ENCODE measurements around the gene BRINP3. TPM values are rescaled to one million over a fixed set of nuclear protein-coding genes. Genes with fewer than 3 reads are reported as not detected.
"Not testable (repeated sequence)": the region's sequence is repeated elsewhere in the genome, so short reads cannot be mapped to it uniquely, and the experiment has no call there.

BRINP3 gene
- polyA plus RNA-seq, 2 donors = 0.10 to 0.11 TPM

DNA sequence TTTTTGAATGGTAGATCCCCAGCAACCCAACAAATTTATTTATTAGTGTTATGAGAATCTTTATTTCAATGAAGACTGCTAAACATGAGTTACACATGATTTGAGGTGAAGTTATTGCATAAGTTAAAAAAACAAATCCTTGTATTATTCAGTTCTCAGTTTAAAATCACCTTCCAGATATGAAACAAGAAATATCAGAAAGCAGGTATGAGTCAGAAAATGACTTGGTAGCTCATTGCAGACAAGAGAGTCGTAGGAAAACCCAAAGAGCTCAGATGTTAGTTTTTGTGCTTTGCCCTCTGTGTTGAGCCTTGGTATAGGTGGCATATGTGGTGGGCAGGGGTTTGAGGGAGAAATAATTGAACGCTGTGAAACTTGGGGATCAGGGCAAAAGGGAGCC is 339.4 kb downstream of the BRINP3 start:
- H3K27me3 ChIP-seq (ENCODE audit: control insufficient read depth in 1 of 2, insufficient read depth in 2 of 2, low read length in 2 of 2) = no peaks in the 10 kb centered on the region
- no peaks in the 10 kb centered on the region for H3K9me3 ChIP-seq (ENCODE audit: control insufficient read depth in 2 of 2, insufficient read depth in 1 of 2, low read depth in 1 of 2, low read length in 1 of 2)
- no peaks in the 10 kb centered on the region for H3K36me3 ChIP-seq (ENCODE audit: control insufficient read depth in 2 of 2, insufficient read depth in 2 of 2, low read length in 1 of 2)
- H3K4me1 ChIP-seq (ENCODE audit: control insufficient read depth in 2 of 2, insufficient read depth in 2 of 2, low read length in 1 of 2) = no peaks in the 10 kb centered on the region
- no peak overlapping the region for H3K27ac ChIP-seq (ENCODE audit: low read depth in 2 of 2, low read length in 1 of 2)
- no peak overlapping the region for H3K4me3 ChIP-seq (ENCODE audit: low read depth in 1 of 2, low read length in 2 of 2)
- WGBS, 2 donors = 67 to 74% methylated on average over 2 of the region's 2 CpGs

DNA sequence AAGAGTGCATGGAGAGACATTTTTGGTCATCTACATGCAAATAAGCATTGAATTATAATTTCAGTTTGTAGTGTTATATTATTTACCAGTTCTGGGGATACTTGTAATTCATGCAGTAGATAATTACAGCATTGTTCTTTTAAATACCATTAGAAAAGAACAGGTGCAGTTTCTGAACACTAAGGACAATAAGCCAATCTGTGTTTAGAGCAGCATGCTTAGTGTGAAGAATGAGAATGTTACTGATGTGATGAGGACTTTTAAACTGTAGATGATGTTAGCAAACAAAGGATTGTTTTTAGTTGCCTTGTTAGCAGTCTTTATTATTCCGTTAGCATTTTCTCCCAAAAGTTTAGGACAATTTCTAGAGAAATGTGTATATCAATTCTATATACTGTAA is 348.3 kb downstream of the BRINP3 start:
- no peaks in the 10 kb centered on the region for H3K9me3 ChIP-seq (ENCODE audit: control insufficient read depth in 2 of 2, insufficient read depth in 1 of 2, low read depth in 1 of 2, low read length in 1 of 2)
- WGBS, 2 donors = 82 to 84% methylated on average over 1 of the region's 1 CpG
- H3K27me3 ChIP-seq (ENCODE audit: control insufficient read depth in 1 of 2, insufficient read depth in 2 of 2, low read length in 2 of 2) = no peaks in the 10 kb centered on the region
- H3K36me3 ChIP-seq (ENCODE audit: control insufficient read depth in 2 of 2, insufficient read depth in 2 of 2, low read length in 1 of 2) = no peaks in the 10 kb centered on the region
- H3K27ac ChIP-seq (ENCODE audit: low read depth in 2 of 2, low read length in 1 of 2) = no peak overlapping the region
- no peak overlapping the region for H3K4me3 ChIP-seq (ENCODE audit: low read depth in 1 of 2, low read length in 2 of 2)
- no peaks in the 10 kb centered on the region for H3K4me1 ChIP-seq (ENCODE audit: control insufficient read depth in 2 of 2, insufficient read depth in 2 of 2, low read length in 1 of 2)

DNA sequence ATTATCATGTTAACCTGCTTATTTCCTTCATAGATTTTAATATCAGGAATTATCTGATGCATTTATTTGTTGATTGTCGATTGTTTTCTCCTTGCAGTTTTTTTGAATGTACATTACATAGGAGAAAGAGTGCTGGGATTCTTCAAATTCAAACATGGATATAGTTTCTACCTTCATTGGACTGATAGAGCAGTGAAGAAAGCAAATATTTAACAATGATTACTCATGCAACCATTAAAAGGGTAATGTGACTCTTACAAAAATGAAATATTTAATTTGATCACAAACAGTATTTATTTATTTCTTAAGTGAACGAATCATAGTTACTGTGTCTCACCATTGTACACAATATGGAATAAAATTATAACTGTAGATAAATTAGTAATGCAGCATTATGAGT is 350.9 kb downstream of the BRINP3 start:
- H3K27ac ChIP-seq (ENCODE audit: low read depth in 2 of 2, low read length in 1 of 2) = no peak overlapping the region
- no peaks in the 10 kb centered on the region for H3K27me3 ChIP-seq (ENCODE audit: control insufficient read depth in 1 of 2, insufficient read depth in 2 of 2, low read length in 2 of 2)
- H3K4me3 ChIP-seq (ENCODE audit: low read depth in 1 of 2, low read length in 2 of 2) = no peak overlapping the region
- H3K36me3 ChIP-seq (ENCODE audit: control insufficient read depth in 2 of 2, insufficient read depth in 2 of 2, low read length in 1 of 2) = no peaks in the 10 kb centered on the region
- WGBS, 2 donors = 72 to 73% methylated on average over 2 of the region's 2 CpGs
- no peaks in the 10 kb centered on the region for H3K9me3 ChIP-seq (ENCODE audit: control insufficient read depth in 2 of 2, insufficient read depth in 1 of 2, low read depth in 1 of 2, low read length in 1 of 2)
- no peaks in the 10 kb centered on the region for H3K4me1 ChIP-seq (ENCODE audit: control insufficient read depth in 2 of 2, insufficient read depth in 2 of 2, low read length in 1 of 2)

DNA sequence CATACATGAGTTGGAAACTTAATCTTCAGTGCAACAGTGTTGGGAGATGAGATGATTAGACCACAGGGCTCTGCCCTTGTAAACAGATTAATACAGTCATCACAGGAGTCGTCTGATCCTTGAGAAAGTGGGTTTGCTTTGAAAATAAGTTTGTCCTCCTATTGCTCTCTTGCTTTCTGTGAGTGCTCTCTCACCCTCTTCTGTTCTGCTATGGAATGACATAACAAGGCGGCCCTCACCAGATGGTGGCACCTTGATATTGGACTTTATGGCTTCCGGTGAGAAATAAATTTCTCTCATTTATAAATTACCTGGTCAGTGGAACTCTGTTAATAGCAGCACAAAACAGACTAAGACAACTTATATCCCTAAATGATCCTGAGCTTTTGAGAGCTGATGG is 353.6 kb downstream of the BRINP3 start:
- no peak overlapping the region for H3K27ac ChIP-seq (ENCODE audit: low read depth in 2 of 2, low read length in 1 of 2)
- H3K4me1 ChIP-seq (ENCODE audit: control insufficient read depth in 2 of 2, insufficient read depth in 2 of 2, low read length in 1 of 2) = no peaks in the 10 kb centered on the region
- H3K27me3 ChIP-seq (ENCODE audit: control insufficient read depth in 1 of 2, insufficient read depth in 2 of 2, low read length in 2 of 2) = no peaks in the 10 kb centered on the region
- H3K9me3 ChIP-seq (ENCODE audit: control insufficient read depth in 2 of 2, insufficient read depth in 1 of 2, low read depth in 1 of 2, low read length in 1 of 2) = no peaks in the 10 kb centered on the region
- H3K4me3 ChIP-seq (ENCODE audit: low read depth in 1 of 2, low read length in 2 of 2) = no peak overlapping the region
- H3K36me3 ChIP-seq (ENCODE audit: control insufficient read depth in 2 of 2, insufficient read depth in 2 of 2, low read length in 1 of 2) = no peaks in the 10 kb centered on the region
- WGBS, 2 donors = 69 to 74% methylated on average over 3 of the region's 3 CpGs

DNA sequence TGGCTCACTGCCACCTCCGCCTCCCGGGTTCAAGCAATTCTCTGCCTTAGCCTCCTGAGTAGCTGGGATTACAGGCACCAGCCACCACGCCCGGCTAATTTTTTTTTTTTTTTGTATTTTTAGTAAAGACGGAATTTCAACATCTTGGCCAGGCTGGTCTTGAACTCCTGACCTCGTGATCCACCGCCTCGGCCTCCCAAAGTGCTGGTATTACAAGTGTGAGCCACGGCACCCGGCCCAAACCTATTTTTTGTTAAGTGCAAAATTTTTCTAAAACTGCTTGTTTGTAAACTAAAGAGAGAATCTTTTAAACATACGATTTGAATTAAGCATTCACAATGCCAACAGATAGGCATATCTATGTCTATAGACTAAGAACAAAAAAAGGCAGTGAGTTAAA is 357.1 kb downstream of the BRINP3 start:
- not testable (repeated sequence) for H3K4me1 ChIP-seq (ENCODE audit: control insufficient read depth in 2 of 2, insufficient read depth in 2 of 2, low read length in 1 of 2)
- 86 to 90% methylated on average over 11 of the region's 11 CpGs for WGBS, 2 donors

DNA sequence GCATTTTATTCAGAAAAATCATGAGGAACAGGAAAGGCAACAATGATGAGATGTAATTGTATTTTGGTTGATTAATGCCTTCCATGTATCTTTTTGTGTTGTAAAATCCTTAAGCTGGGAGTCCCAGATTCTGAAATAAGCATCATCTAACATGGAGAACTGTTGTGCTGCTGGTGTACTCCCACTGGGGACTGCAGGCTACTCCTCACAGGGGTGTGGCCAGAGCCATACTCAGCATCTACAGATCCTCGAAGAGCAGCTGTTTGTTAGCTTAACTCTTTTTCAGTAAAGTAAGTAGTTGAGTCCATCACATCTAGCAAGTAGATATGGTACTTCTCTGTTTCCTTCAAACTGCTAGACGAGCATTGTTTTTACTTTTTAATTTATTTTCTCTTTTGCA is 358.0 kb downstream of the BRINP3 start:
- Histone ChIP-seq H3K4me1 (ENCODE audit: control insufficient read depth in 2 of 2, insufficient read depth in 2 of 2, low read length in 1 of 2) (no peaks in the 10 kb centered on the region), H3K36me3 (ENCODE audit: control insufficient read depth in 2 of 2, insufficient read depth in 2 of 2, low read length in 1 of 2) (no peaks in the 10 kb centered on the region), H3K9me3 (ENCODE audit: control insufficient read depth in 2 of 2, insufficient read depth in 1 of 2, low read depth in 1 of 2, low read length in 1 of 2) (no peaks in the 10 kb centered on the region), H3K4me3 (ENCODE audit: low read depth in 1 of 2, low read length in 2 of 2) (no peak overlapping the region), H3K27ac (ENCODE audit: low read depth in 2 of 2, low read length in 1 of 2) (no peak overlapping the region), H3K27me3 (ENCODE audit: control insufficient read depth in 1 of 2, insufficient read depth in 2 of 2, low read length in 2 of 2) (no peaks in the 10 kb centered on the region)
- WGBS, 2 donors = 61 to 63% methylated on average over 2 of the region's 2 CpGs

More for the DNA sequence above, 357.1 kb downstream of the BRINP3 start:
- not testable (repeated sequence) for H3K27ac ChIP-seq (ENCODE audit: low read depth in 2 of 2, low read length in 1 of 2); H3K9me3 ChIP-seq (ENCODE audit: control insufficient read depth in 2 of 2, insufficient read depth in 1 of 2, low read depth in 1 of 2, low read length in 1 of 2); H3K36me3 ChIP-seq (ENCODE audit: control insufficient read depth in 2 of 2, insufficient read depth in 2 of 2, low read length in 1 of 2); H3K4me3 ChIP-seq (ENCODE audit: low read depth in 1 of 2, low read length in 2 of 2); H3K27me3 ChIP-seq (ENCODE audit: control insufficient read depth in 1 of 2, insufficient read depth in 2 of 2, low read length in 2 of 2)

DNA sequence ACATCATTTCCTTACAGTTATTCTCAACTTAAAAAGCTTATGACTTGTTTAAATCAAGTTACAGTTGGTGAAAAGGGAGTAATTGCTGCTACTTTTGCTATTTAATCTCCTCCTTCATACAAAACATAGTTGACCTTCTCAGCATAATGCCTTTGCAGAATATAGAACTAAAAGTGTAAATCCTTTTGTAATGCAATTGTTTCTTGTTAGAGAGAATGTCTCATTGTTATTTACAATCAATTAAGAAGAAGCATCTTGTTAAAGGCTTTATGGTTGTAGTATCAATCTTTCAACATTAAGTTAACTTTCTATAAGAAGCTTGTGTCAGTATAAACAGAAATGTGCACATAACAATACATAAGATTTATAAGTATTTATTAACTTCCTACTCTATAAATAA is 360.7 kb downstream of the BRINP3 start:
- Histone ChIP-seq H3K27me3 (ENCODE audit: control insufficient read depth in 1 of 2, insufficient read depth in 2 of 2, low read length in 2 of 2) (no peaks in the 10 kb centered on the region), H3K4me3 (ENCODE audit: low read depth in 1 of 2, low read length in 2 of 2) (no peak overlapping the region), H3K4me1 (ENCODE audit: control insufficient read depth in 2 of 2, insufficient read depth in 2 of 2, low read length in 1 of 2) (no peaks in the 10 kb centered on the region), H3K27ac (ENCODE audit: low read depth in 2 of 2, low read length in 1 of 2) (no peak overlapping the region), H3K36me3 (ENCODE audit: control insufficient read depth in 2 of 2, insufficient read depth in 2 of 2, low read length in 1 of 2) (no peaks in the 10 kb centered on the region), H3K9me3 (ENCODE audit: control insufficient read depth in 2 of 2, insufficient read depth in 1 of 2, low read depth in 1 of 2, low read length in 1 of 2) (no peaks in the 10 kb centered on the region)

DNA sequence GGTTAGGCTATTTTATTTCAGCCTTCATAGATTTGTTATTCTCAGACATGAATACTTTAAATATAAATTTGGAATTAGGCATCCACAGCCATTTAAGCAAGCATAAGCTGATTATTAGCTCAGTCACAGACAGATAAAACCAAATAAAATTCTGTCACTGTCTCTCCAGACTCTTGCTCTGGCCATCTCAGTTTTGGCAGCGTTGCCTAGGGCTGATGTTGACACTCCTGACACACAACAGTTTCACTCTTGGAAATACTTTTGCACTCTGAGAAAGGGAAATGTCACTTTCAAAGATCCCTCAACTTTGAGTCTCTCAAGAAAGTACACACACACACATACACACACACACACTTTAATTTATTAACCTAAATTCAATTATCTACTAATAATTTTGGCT is 372.7 kb downstream of the BRINP3 start:
- H3K27ac ChIP-seq (ENCODE audit: low read depth in 2 of 2, low read length in 1 of 2) = no peak overlapping the region
- no peaks in the 10 kb centered on the region for H3K9me3 ChIP-seq (ENCODE audit: control insufficient read depth in 2 of 2, insufficient read depth in 1 of 2, low read depth in 1 of 2, low read length in 1 of 2)
- no peaks in the 10 kb centered on the region for H3K4me1 ChIP-seq (ENCODE audit: control insufficient read depth in 2 of 2, insufficient read depth in 2 of 2, low read length in 1 of 2)
- no peaks in the 10 kb centered on the region for H3K36me3 ChIP-seq (ENCODE audit: control insufficient read depth in 2 of 2, insufficient read depth in 2 of 2, low read length in 1 of 2)
- no peak overlapping the region for H3K4me3 ChIP-seq (ENCODE audit: low read depth in 1 of 2, low read length in 2 of 2)
- WGBS, 2 donors = 34 to 37% methylated on average over 1 of the region's 1 CpG
- H3K27me3 ChIP-seq (ENCODE audit: control insufficient read depth in 1 of 2, insufficient read depth in 2 of 2, low read length in 2 of 2) = no peaks in the 10 kb centered on the region

DNA sequence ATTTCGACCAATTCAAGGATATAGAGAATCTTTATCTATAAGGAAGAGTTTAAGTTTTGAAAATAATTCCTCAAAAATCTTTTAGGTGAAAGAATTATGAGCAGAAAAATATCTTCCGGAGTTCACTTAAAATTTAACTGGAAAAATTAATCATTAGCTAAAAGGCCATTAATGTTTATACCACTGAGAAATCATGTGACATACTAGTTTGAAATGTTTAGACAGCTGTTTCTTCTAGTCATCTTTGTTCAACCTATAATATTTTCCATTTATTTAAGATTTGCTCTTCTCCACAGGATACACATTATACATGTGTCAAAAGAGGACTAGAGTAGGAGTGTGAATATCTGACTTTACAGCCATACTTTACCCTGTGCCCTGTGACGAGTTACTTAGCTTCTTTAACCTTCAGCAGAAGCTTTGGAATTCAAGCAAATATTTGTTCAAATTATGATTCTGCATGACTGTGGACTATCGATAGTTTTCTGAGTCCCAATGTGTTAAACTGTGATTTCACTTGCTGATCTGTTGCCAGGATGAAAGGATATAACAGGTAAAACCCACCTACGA is 374.8 kb downstream of the BRINP3 start:
- peaks cover 0 to 2% of the 10 kb centered on the region in 2 donors for H3K9me3 ChIP-seq (ENCODE audit: control insufficient read depth in 2 of 2, insufficient read depth in 1 of 2, low read depth in 1 of 2, low read length in 1 of 2)
- no peak overlapping the region for H3K27ac ChIP-seq (ENCODE audit: low read depth in 2 of 2, low read length in 1 of 2)
- no peaks in the 10 kb centered on the region for H3K36me3 ChIP-seq (ENCODE audit: control insufficient read depth in 2 of 2, insufficient read depth in 2 of 2, low read length in 1 of 2)
- H3K4me3 ChIP-seq (ENCODE audit: low read depth in 1 of 2, low read length in 2 of 2) = no peak overlapping the region
- H3K4me1 ChIP-seq (ENCODE audit: control insufficient read depth in 2 of 2, insufficient read depth in 2 of 2, low read length in 1 of 2) = no peaks in the 10 kb centered on the region
- no peaks in the 10 kb centered on the region for H3K27me3 ChIP-seq (ENCODE audit: control insufficient read depth in 1 of 2, insufficient read depth in 2 of 2, low read length in 2 of 2)
- 45 to 54% methylated on average over 5 of the region's 5 CpGs for WGBS, 2 donors

DNA sequence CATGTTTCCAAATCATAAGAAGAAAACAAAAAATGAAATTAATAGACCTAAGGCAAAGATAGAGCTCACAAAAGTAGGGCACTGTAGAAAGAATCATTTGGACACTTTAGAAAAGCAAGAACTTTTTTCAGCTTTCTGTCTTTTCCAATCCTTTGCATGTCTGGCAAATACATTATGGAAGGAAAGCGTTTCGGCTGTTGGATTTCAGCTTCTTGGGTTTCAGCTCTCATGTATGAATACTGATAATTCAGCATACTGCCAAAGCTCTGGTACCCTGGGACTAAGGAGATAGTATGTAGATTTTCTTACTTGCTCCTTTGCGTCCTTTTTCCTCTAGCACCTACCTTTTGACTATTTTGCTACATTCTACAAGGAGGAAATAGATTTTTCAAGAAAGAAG is 375.9 kb downstream of the BRINP3 start:
- no peaks in the 10 kb centered on the region for H3K27me3 ChIP-seq (ENCODE audit: control insufficient read depth in 1 of 2, insufficient read depth in 2 of 2, low read length in 2 of 2)
- H3K9me3 ChIP-seq (ENCODE audit: control insufficient read depth in 2 of 2, insufficient read depth in 1 of 2, low read depth in 1 of 2, low read length in 1 of 2) = peaks cover 0 to 2% of the 10 kb centered on the region in 2 donors
- WGBS, 2 donors = 85 to 91% methylated on average over 3 of the region's 3 CpGs
- H3K27ac ChIP-seq (ENCODE audit: low read depth in 2 of 2, low read length in 1 of 2) = no peak overlapping the region
- H3K36me3 ChIP-seq (ENCODE audit: control insufficient read depth in 2 of 2, insufficient read depth in 2 of 2, low read length in 1 of 2) = no peaks in the 10 kb centered on the region
- no peaks in the 10 kb centered on the region for H3K4me1 ChIP-seq (ENCODE audit: control insufficient read depth in 2 of 2, insufficient read depth in 2 of 2, low read length in 1 of 2)
- H3K4me3 ChIP-seq (ENCODE audit: low read depth in 1 of 2, low read length in 2 of 2) = no peak overlapping the region

Measured in esophagus (tissue), 2 donors.